Central memory CD8-positive, alpha-beta T cell (primary cell): ENCODE data around the gene NONO.
"Not testable (repeated sequence)": the region's sequence is repeated elsewhere in the genome, so short reads cannot be mapped to it uniquely, and the experiment has no call there.

ENCODE experiments used
- ATAC-seq: fragments of 150-1000 bp; cut with Tn5 transposase; replicated peaks from 2 replicates; pipeline ENCODE4 v1.10.0; 2022; ENCODE audit warnings: mild to moderate bottlenecking, moderate FRiP score, moderate number of reproducible peaks; ENCODE audit not compliant: poor library complexity, severe bottlenecking; ENCODE audit errors: extremely low read depth
- DNase-seq, 2 donors: peaks; one replicate each; pipeline ENCODE4 v3.0.0; 2021; ENCODE audit warnings: low spot score in 2 of 2
- H3K27ac Mint-ChIP-seq: one replicate; pipeline ENCODE4 v1.8.0; 2022; ENCODE audit warnings: low read depth, mild to moderate bottlenecking, moderate library complexity, mixed read lengths
- H3K27me3 Mint-ChIP-seq: one replicate; pipeline ENCODE4 v1.8.0; 2022; ENCODE audit warnings: mixed read lengths
- H3K36me3 Mint-ChIP-seq: one replicate; pipeline ENCODE4 v1.8.0; 2022; ENCODE audit warnings: mild to moderate bottlenecking, moderate library complexity, mixed read lengths; ENCODE audit not compliant: insufficient read depth
- H3K4me1 Mint-ChIP-seq: one replicate; pipeline ENCODE4 v1.8.0; 2022; ENCODE audit warnings: mixed read lengths
- H3K4me3 Mint-ChIP-seq: one replicate; pipeline ENCODE4 v1.8.0; 2022; ENCODE audit warnings: mild to moderate bottlenecking, moderate library complexity, mixed read lengths
- H3K9me3 Mint-ChIP-seq: one replicate; pipeline ENCODE4 v1.8.0; 2022; ENCODE audit warnings: mixed read lengths

Gene NONO

DNA sequence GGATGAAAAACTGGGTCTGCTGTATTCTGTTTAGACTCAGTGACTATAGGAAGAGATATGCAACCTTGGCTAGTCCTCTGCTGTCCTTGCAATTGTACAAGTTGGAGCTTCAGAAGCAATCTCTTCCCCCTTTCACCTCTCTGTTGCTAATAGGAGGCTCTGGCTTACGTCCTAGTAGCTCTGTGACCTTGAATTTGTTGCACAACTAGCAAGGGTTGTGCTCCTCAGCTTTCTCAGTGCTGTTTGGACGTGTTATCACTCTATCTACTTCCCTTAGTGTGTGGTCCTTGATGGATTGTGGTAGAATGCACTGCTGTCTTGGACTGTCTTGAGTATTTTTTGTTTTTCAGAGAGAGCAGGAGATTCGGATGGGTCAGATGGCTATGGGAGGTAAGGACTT is 14.7 kb downstream of the NONO start:
- Mint-ChIP-seq H3K27me3 (no peaks in the 10 kb centered on the region), H3K27ac (no peak overlapping the region), H3K4me3 (no peak overlapping the region), H3K9me3 (no peaks in the 10 kb centered on the region), H3K36me3 (peaks cover 79% of the 10 kb centered on the region), H3K4me1 (peaks cover 8% of the 10 kb centered on the region)
- ATAC-seq (no peak), DNase-seq (no peak)

DNA sequence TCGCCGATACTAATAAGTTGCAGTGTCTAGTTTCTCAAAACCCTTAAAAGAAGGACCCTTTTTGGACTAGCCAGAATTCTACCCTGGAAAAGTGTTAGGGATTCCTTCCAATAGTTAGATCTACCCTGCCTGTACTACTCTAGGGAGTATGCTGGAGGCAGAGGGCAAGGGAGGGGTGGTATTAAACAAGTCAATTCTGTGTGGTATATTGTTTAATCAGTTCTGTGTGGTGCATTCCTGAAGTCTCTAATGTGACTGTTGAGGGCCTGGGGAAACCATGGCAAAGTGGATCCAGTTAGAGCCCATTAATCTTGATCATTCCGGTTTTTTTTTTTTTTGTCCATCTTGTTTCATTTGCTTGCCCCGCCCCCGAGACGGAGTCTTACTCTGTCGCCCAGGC is 16.6 kb downstream of the NONO start:
- peaks cover 63% of the 10 kb centered on the region for H3K36me3 Mint-ChIP-seq
- DNase-seq, ATAC-seq, H3K9me3 Mint-ChIP-seq, H3K27me3 Mint-ChIP-seq, H3K4me1 Mint-ChIP-seq: not testable (repeated sequence)
- H3K27ac Mint-ChIP-seq, result peak overlapping the region; percentile 38
- H3K4me3 Mint-ChIP-seq, result peak overlapping the region; percentile 39

DNA sequence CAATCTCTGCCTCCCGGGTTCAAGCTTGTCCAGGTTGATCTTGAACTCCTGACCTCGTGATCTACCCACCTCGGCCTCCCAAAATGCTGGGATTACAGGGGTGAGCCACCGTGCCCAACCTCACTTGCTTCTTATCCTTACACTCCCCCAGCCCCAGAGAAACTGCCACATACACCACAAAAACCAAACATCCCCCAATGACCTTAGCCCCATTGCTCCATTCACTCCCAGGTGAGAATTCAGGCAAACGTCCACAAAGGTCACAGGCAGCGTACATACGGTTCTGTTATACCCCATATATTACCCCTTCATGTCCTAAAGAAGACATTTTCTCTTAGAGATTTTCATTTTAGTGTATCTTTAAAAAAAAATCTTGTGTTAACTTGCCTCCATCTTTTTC is 17.1 kb downstream of the NONO start:
- H3K4me1 Mint-ChIP-seq, DNase-seq, H3K27me3 Mint-ChIP-seq, ATAC-seq, H3K9me3 Mint-ChIP-seq: not testable (repeated sequence)
- H3K36me3 Mint-ChIP-seq, result peaks cover 59% of the 10 kb centered on the region
- H3K4me3 Mint-ChIP-seq, result peak overlapping the region; percentile 39
- peak overlapping the region; percentile 38 for H3K27ac Mint-ChIP-seq

DNA sequence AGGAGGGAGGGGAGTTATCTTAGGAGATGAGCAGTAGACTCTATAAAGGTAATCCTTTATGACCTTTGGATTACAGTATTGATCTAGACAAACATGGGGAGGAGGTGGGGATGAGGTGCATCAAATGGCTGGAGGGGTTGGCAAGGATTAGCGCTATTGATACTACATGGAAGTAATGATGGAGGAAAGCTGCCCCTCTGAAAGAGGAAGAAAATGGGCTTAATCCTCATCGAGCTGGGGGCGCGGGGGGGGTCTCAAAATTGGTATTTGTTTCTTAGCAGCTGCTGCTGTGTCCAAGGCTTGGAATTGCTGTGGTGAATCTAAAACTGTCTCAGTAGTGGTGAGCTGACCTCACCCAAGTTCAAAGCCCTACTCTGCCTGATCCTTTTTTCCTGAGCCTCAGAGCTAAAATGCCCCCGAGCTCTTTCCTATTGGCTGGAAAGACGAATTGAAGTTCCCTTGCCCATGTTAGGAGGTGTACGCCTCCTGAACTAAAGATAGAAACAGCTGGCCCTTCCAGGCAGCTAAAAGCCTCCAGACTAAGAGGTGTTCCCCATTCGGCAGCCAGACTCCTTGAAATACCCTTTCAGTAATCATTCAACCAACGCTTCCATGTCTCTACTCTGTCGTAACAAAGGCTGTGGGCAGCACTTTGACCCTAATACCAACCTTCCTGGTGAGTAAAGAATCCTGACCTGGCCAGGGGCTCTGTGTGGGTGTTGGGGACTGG is 17.9 kb downstream of the NONO start, which contains the start of gene ITGB1BP2:
TSS of gene ITGB1BP2 (plus strand) at position 556 of the 730 bp plus-strand sequence. CDS start at position 613, 57 bp downstream.
- Mint-ChIP-seq H3K36me3 (peaks cover 52% of the 10 kb centered on the region), H3K4me3 (peak within 1 kb of the TSS; percentile 39), H3K27me3 (no peaks in the 10 kb centered on the region), H3K4me1 (peaks cover 8% of the 10 kb centered on the region), H3K27ac (peak within 1 kb of the TSS; percentile 38), H3K9me3 (no peaks in the 10 kb centered on the region)
- no peak for DNase-seq
- no peak for ATAC-seq

DNA sequence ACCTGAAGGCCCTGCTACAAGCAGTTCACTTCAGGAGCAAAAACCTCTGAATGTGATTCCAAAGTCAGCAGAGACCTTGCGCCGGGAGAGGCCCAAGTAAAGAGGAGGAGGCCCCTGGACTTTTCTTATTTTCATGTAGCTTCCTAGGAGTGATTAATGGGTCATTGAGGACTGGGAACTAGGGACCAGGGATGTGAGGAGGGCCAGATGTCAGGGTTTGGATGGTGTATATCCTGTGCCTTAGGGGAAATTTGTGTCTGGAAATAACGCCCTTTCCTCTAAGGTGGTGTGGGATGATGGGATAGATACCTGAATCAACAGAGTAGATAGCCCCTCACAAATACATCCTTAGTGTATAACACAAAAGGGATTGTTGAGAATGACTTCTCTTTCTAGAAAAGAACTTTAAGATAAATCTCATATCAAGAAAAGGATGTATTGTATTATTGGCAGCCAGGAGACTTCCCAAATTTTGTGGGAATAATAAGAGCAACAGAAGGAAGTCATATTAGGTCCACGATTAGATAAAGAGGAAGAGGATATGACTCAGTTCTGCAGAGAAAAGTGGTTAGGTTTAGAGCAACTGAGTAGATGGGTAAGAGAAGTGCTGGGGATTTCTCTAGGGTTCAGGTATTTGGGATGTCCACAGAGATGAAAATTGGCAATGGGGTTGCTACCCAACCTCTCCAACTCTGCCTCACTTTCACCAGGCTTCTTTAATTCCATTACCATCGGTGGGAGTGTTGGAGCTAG is 19.2 kb downstream of the NONO start:
- Mint-ChIP-seq H3K9me3 (no peaks in the 10 kb centered on the region), H3K4me1 (peaks cover 8% of the 10 kb centered on the region), H3K36me3 (peaks cover 40% of the 10 kb centered on the region), H3K27me3 (no peaks in the 10 kb centered on the region), H3K27ac (no peak overlapping the region), H3K4me3 (no peak overlapping the region)
- no peak for DNase-seq
- ATAC-seq, result no peak

DNA sequence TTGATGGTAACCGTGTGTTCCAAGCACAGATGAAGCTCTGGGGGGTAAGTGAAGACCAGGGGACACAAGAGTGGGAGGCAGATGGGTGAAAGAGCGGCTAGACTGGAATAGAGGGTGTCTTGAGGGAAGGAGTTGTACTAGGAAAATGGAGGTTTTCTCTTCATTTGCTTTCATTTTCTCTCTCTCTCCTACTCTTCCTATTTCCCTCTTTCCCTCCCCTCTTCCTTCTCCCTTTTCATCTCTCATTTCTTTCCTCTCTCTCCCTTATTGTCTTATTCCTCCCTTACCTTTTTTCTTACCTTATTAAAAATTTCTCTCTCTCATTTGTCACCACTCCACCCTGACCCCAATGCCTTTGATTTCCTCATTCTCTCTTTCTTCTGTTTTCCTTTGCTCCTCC is 21.1 kb downstream of the NONO start:
- H3K27ac Mint-ChIP-seq, result peak overlapping the region; percentile 71
- no peak for ATAC-seq
- H3K9me3 Mint-ChIP-seq, result no peaks in the 10 kb centered on the region
- no peaks in the 10 kb centered on the region for H3K27me3 Mint-ChIP-seq
- H3K4me3 Mint-ChIP-seq, result no peak overlapping the region
- no peak for DNase-seq
- H3K4me1 Mint-ChIP-seq, result peaks cover 8% of the 10 kb centered on the region
- H3K36me3 Mint-ChIP-seq, result peaks cover 25% of the 10 kb centered on the region

DNA sequence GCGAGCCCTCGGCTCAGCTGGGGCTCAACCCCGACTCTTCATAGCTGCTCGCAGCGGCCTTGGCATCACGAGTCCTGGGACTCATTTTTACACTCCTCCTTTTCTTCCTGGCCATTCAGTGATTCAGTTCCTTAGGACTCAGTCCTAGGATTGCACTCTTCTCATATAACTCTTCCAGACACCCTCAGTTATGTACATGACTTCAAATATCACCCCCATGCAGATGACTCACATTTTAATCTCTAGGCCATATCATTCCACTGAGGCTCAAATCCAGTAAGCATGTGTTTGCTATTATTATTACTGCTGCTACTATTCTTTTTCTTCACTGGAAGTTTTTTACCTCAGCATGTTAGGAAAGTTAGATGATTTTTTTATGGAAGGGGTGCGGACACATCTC is 32.5 kb downstream of the NONO start:
- no peaks in the 10 kb centered on the region for H3K4me1 Mint-ChIP-seq
- no peaks in the 10 kb centered on the region for H3K27me3 Mint-ChIP-seq
- H3K9me3 Mint-ChIP-seq, result no peaks in the 10 kb centered on the region
- H3K4me3 Mint-ChIP-seq, result no peak overlapping the region
- no peaks in the 10 kb centered on the region for H3K36me3 Mint-ChIP-seq
- H3K27ac Mint-ChIP-seq, result peak overlapping the region; percentile 3
- no peak for DNase-seq
- no peak for ATAC-seq

DNA sequence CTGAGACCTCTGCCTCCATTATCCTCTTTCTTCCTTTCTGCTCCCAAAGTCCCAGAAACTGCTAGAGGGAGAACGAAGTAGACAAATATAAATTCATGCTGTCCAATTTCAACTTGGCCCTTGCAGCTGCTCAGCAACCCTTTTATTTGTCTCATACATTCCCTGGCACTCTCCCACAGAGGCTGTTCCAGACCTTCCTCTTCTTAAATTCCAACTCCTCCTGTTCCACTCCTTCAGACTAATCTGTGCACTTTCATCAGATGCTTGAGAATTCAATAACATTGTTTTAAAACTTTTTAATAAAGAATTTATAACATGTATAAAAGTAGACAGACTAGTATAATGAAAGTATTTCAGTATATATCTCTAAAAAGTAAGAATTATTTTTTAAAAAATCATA is 33.5 kb downstream of the NONO start:
- not testable (repeated sequence) for H3K36me3 Mint-ChIP-seq, H3K27ac Mint-ChIP-seq, H3K4me3 Mint-ChIP-seq, H3K4me1 Mint-ChIP-seq, DNase-seq, H3K27me3 Mint-ChIP-seq, ATAC-seq, H3K9me3 Mint-ChIP-seq

DNA sequence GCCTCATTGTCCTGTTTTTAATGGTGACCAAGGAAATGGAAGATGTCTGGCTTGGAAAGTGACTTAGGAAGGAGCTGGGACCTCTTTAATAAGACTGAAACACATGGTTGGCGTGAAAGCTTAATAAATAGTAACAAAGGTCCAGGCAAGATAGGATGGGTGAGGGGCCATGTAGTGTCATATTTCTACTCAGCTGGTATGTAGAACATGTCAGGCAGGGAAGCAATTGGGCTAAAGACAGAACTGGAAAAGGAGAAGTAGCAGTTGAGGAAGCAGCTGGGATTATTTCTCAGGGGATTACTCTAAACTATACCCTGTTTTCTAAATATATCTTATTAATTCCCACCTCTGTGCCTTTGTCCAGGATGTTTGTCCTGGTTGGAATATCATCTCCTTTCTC is 36.7 kb downstream of the NONO start:
- no peak for DNase-seq
- no peaks in the 10 kb centered on the region for H3K27me3 Mint-ChIP-seq
- H3K4me1 Mint-ChIP-seq, result no peaks in the 10 kb centered on the region
- H3K4me3 Mint-ChIP-seq, result no peak overlapping the region
- peaks cover 2% of the 10 kb centered on the region for H3K36me3 Mint-ChIP-seq
- no peak for ATAC-seq
- no peak overlapping the region for H3K27ac Mint-ChIP-seq
- H3K9me3 Mint-ChIP-seq, result no peaks in the 10 kb centered on the region

DNA sequence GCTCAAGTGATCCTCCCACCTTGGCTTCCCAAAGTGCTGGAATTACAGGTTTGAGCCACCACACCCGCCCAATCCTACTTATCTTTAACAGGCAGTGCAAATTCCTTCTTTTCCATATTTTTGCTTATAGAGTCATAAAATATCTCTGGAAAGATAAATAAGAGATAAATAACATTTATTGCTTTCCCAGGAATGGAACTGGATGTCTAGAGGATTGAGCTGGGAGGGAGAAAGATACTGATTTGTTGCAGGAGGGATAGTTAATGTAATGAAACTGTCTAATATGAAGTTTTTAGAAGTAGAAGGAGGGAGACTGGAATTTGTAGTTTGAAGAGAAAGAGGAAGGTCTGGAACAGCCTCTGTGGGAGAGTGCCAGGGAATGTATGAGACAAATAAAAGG is 38.3 kb downstream of the NONO start:
- H3K9me3 Mint-ChIP-seq, result no peaks in the 10 kb centered on the region
- H3K4me1 Mint-ChIP-seq, result no peaks in the 10 kb centered on the region
- no peaks in the 10 kb centered on the region for H3K27me3 Mint-ChIP-seq
- DNase-seq, result no peak
- no peak for ATAC-seq
- H3K36me3 Mint-ChIP-seq, result peaks cover 2% of the 10 kb centered on the region
- no peak overlapping the region for H3K4me3 Mint-ChIP-seq
- H3K27ac Mint-ChIP-seq, result no peak overlapping the region

DNA sequence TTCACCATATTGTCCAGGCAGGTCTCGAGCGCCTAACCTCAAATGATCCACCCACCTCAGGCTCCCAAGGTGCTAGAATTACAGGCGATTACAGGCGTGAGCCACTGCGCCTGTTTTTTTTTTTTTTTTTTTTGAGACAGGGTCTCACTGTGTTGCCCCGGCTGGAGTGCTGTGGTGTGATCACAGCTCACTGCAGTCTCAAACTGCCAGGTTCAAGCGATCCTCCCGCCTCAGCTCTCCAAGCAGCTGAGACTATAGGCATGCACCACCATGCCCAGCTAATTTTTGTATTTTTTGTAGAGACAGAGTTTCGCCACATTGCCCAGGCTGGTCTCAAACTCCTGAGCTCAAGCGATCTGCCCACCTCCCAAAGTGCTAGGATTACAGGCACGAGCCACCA is 41.0 kb downstream of the NONO start:
- H3K27ac Mint-ChIP-seq, H3K9me3 Mint-ChIP-seq, H3K36me3 Mint-ChIP-seq, ATAC-seq, DNase-seq, H3K27me3 Mint-ChIP-seq, H3K4me3 Mint-ChIP-seq, H3K4me1 Mint-ChIP-seq: not testable (repeated sequence)

DNA sequence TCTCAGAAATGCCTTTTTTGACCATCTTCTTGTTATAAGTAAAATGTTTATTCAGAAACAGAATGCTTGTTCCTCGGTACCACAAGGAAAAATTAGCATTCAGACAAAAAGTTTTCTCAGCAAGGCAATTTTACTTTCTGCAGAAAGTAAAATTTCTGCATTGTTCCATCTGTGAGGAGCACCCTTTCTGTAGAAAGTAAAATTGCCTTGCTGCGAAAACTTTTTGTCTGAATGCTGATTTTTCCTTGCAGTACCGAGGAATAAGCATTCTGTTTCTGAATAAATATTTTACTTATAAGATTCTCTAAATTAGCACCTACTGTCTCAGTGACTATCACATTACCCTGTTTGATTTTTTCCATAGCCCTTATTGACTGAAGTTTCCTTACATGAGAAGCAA is 43.0 kb downstream of the NONO start:
- H3K27ac Mint-ChIP-seq, result no peak overlapping the region
- DNase-seq (no peak), ATAC-seq (no peak)
- H3K27me3 Mint-ChIP-seq, result no peaks in the 10 kb centered on the region
- no peak overlapping the region for H3K4me3 Mint-ChIP-seq
- no peaks in the 10 kb centered on the region for H3K4me1 Mint-ChIP-seq
- no peaks in the 10 kb centered on the region for H3K9me3 Mint-ChIP-seq
- H3K36me3 Mint-ChIP-seq, result peaks cover 2% of the 10 kb centered on the region

DNA sequence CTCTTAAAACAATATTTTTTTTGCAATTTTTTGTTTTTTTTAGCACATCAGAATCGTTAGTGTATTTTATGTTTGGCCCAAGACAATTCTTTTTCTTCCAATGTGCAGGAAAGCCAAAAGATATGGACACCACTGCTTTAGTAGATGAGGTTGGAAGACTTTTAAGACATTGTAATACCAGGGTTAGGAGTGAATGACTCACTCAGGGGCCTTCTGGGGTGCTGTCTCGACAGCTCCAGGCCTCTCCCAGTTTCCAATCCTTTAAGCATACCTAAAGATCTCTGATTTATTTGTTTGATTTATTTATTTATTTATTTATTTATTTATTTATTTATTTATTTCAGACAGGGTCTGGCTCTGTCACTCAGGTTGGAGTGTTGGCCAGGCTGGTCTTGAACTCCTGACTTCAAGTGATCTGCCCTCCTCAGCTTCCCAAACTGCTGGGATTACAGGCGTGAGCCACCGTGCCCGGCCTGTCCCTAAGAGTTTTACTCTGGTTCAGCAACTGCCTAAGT is 65.8 kb downstream of the NONO start:
- not testable (repeated sequence) for H3K27ac Mint-ChIP-seq, H3K27me3 Mint-ChIP-seq, H3K4me3 Mint-ChIP-seq, H3K9me3 Mint-ChIP-seq, DNase-seq, H3K36me3 Mint-ChIP-seq, H3K4me1 Mint-ChIP-seq, ATAC-seq
